Testis (tissue), 2 donors: ENCODE data around the gene AIRE.

Experiments
- POLR2A ChIP-seq: fragments of 450-650 bp; IDR thresholded peaks from one replicate; pipeline ENCODE4 v1.6.1; 2017; ENCODE audit warnings: antibody characterized with exemption, mild to moderate bottlenecking, moderate library complexity
- TF ChIP-seq, protein P1 (sequence below), 3 experiments: fragments of 450-650 bp in 2 of 3; fragments of 200-600 bp in 1 of 3; sonication (generic) in 1 of 3; IDR thresholded peaks; one replicate each; pipeline ENCODE4 v1.5.1; 2016 to 2019; ENCODE audit warnings: antibody characterized with exemption in 3 of 3, mild to moderate bottlenecking in 2 of 3, moderate library complexity in 1 of 3

DNA sequence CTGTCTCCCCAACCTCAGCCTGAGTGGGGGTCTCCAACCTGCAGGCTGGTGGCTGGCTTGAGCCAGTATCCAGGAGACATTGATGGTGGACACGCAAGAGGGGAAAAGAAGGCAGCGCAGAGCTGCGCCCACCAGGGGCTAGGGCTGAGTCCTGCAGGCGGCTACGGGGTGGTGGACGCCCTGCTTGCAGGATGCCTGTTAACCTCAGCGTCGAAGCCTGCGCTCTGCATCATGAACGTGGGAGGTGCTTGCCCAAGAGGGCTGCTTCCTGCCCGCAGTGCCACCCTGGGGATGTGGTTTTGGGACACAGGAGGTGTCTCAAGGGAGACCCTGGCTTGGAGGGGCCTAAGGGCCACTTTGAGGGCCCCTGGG, 41.9 kb downstream of the AIRE start:
- TF ChIP-seq, protein P1, sequence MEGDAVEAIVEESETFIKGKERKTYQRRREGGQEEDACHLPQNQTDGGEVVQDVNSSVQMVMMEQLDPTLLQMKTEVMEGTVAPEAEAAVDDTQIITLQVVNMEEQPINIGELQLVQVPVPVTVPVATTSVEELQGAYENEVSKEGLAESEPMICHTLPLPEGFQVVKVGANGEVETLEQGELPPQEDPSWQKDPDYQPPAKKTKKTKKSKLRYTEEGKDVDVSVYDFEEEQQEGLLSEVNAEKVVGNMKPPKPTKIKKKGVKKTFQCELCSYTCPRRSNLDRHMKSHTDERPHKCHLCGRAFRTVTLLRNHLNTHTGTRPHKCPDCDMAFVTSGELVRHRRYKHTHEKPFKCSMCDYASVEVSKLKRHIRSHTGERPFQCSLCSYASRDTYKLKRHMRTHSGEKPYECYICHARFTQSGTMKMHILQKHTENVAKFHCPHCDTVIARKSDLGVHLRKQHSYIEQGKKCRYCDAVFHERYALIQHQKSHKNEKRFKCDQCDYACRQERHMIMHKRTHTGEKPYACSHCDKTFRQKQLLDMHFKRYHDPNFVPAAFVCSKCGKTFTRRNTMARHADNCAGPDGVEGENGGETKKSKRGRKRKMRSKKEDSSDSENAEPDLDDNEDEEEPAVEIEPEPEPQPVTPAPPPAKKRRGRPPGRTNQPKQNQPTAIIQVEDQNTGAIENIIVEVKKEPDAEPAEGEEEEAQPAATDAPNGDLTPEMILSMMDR (IDR thresholded peaks at IDR 0.05) = no peak
- TF ChIP-seq POLR2A = no peak
